GM18498 (cell line): Measurements from ENCODE around the gene FZD7.
A peak's percentile ranks its signal among the peaks of the same experiment; 100 is the strongest.

ENCODE experiments used
- ATAC-seq: cut with Tn5 transposase; IDR thresholded peaks from one replicate; pipeline ENCODE4 v1.9.1; 2021; ENCODE audit warnings: mild to moderate bottlenecking, moderate library complexity; ENCODE audit not compliant: unreplicated experiment

Gene FZD7

GRCh38 chr2:202009581-202009980 is 24.1 kb upstream of the FZD7 start:
- no peak for ATAC-seq

GRCh38 chr2:202014318-202014717 is 19.3 kb upstream of the FZD7 start:
- no peak for ATAC-seq

GRCh38 chr2:202014759-202015211 is 18.9 kb upstream of the FZD7 start:
- ATAC-seq: no peak

GRCh38 chr2:202015471-202015870 is 18.2 kb upstream of the FZD7 start:
- no peak for ATAC-seq

GRCh38 chr2:202016579-202017227 is 17.0 kb upstream of the FZD7 start:
- ATAC-seq: no peak

- no peak for ATAC-seq
Measured at GRCh38 chr2:202017940-202018339, 15.7 kb upstream of the FZD7 start.

- no peak for ATAC-seq
Measured at GRCh38 chr2:202018950-202019349, 14.7 kb upstream of the FZD7 start.

GRCh38 chr2:202019689-202020450 is 13.8 kb upstream of the FZD7 start:
- ATAC-seq: no peak

GRCh38 chr2:202022755-202023154 is 10.9 kb upstream of the FZD7 start:
- ATAC-seq: no peak

- no peak for ATAC-seq
Measured at GRCh38 chr2:202023198-202023903, 10.3 kb upstream of the FZD7 start.

GRCh38 chr2:202023904-202024266 is 9.8 kb upstream of the FZD7 start:
- ATAC-seq: no peak

- no peak for ATAC-seq
Measured at GRCh38 chr2:202024871-202025270, 8.8 kb upstream of the FZD7 start.

GRCh38 chr2:202025816-202026215 is 7.8 kb upstream of the FZD7 start:
- ATAC-seq: no peak

GRCh38 chr2:202026507-202026906 is 7.1 kb upstream of the FZD7 start:
- ATAC-seq: no peak

- no peak for ATAC-seq
Measured at GRCh38 chr2:202030691-202031090, 3.0 kb upstream of the FZD7 start.

GRCh38 chr2:202031246-202031951 is 2.3 kb upstream of the FZD7 start:
- ATAC-seq: no peak

GRCh38 chr2:202032846-202033316 is 774 bp upstream of the FZD7 start:
- ATAC-seq: peak; percentile 4

GRCh38 chr2:202034249-202035088 is 814 bp downstream of the FZD7 start:
- ATAC-seq: peak; percentile 19

GRCh38 chr2:202035089-202035940 is 1.7 kb downstream of the FZD7 start:
- ATAC-seq: no peak
